ENCODE results near the gene DAPK1. TPM values are rescaled to one million over a fixed set of nuclear protein-coding genes. Genes with fewer than 3 reads are reported as not detected.

Gene DAPK1
- total RNA-seq, 4 donors from 2014 or later, result 8.8 to 18.3 (median 9.9) TPM

DNA sequence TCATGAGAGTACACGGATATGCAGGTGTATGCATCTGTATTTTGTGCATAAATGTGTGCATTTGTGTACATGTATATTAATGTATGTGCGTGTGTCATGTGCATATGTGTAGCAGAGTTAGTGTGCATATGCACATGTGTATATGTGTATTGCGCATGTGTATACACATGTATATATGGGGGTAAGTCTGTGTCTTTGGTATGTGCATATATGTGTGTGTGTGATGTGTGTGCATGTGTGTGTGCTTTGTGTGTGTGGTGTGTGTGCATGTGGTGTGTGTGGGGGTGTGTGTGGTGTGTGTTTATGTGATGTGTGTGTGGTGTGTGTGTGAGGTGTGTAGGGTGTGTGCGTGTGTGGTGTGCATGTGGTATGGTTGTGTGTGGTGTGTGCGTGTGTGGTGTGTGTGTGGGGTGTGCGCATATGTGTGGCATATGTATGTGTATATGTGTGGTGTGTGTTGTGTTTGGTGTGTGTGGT, 215.2 kb downstream of the DAPK1 start:
- WGBS, 2 donors, result 90 to 94% methylated on average over 6 of the region's 6 CpGs
- DNase-seq (ENCODE audit: low spot score in 2 of 2), result no peak
- TF ChIP-seq, protein P1, sequence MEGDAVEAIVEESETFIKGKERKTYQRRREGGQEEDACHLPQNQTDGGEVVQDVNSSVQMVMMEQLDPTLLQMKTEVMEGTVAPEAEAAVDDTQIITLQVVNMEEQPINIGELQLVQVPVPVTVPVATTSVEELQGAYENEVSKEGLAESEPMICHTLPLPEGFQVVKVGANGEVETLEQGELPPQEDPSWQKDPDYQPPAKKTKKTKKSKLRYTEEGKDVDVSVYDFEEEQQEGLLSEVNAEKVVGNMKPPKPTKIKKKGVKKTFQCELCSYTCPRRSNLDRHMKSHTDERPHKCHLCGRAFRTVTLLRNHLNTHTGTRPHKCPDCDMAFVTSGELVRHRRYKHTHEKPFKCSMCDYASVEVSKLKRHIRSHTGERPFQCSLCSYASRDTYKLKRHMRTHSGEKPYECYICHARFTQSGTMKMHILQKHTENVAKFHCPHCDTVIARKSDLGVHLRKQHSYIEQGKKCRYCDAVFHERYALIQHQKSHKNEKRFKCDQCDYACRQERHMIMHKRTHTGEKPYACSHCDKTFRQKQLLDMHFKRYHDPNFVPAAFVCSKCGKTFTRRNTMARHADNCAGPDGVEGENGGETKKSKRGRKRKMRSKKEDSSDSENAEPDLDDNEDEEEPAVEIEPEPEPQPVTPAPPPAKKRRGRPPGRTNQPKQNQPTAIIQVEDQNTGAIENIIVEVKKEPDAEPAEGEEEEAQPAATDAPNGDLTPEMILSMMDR (IDR thresholded peaks at IDR 0.05), result no peak
- TF ChIP-seq POLR2A (IDR thresholded peaks at IDR 0.05), result no peak
- intact Hi-C loops (cut with DNase I; ENCODE audit: low total_unique reads), result no loop called here
- no peak overlapping the region for H3K4me3 ChIP-seq (ENCODE audit: low read depth, poor library complexity, severe bottlenecking)

DNA sequence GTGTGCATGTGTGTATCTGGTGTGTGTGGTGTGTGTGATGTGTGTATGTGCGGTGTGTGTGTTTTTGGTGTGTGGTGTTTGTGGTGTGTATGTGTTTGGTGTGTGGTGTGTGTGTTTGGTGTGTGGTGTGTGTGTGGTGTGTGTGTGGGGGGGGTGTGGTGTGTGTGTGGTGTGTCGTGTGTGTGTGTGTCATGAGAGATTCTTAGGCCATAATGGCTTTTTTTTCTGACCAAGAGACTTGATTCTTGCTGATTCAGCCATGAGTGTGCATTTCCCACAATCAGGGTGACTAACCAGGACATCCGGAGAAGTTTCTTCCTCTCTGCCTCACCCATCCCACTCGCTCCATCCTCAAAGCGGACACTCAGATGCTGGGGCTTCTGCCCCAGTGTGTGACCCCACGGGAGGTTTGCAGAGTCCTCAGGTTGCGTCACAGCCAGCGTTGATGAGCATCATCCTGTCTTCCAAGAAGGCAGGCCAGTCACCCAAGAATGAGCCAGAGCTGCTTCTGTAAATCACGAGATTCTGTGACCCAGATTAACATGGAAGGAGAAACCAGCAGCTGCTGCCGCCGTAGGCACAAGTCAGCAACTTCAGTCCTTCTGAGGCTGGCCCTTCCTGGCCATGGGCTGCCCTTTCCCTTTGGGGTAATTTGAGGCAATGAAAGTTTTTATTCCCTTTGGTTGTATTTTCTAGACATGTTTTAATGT, 215.8 kb downstream of the DAPK1 start:
- DNase-seq (ENCODE audit: low spot score in 2 of 2), result peak; percentile 92 to 97
- intact Hi-C loops (cut with DNase I; ENCODE audit: low total_unique reads), result no loop called here
- TF ChIP-seq, protein P1 (IDR thresholded peaks at IDR 0.05), result no peak
- TF ChIP-seq POLR2A (IDR thresholded peaks at IDR 0.05), result no peak
- 31 to 35% methylated on average over 11 of the region's 11 CpGs for WGBS, 2 donors
- no peak overlapping the region for H3K4me3 ChIP-seq (ENCODE audit: low read depth, poor library complexity, severe bottlenecking)

DNA sequence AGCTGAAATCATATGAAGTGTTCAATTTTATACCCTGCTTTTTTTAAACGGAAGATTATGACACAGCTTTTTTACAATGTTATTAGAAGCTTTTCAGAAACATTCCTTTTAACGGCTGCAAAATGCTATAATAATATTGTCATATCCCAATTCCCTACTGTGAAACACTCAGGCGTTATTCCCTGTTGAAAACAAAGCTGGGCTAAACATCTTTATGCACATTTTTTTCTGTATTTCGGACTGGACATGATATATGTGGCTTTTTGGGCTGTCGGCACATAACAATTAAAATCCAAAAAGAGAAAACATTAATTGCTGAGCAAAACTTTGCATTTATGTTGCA, 216.3 kb downstream of the DAPK1 start:
- WGBS, 2 donors, result 41 to 55% methylated on average over 5 of the region's 5 CpGs
- DNase-seq (ENCODE audit: low spot score in 2 of 2), result no peak
- TF ChIP-seq POLR2A (IDR thresholded peaks at IDR 0.05), result no peak
- TF ChIP-seq, protein P1 (IDR thresholded peaks at IDR 0.05), result no peak
- no peak overlapping the region for H3K4me3 ChIP-seq (ENCODE audit: low read depth, poor library complexity, severe bottlenecking)
- intact Hi-C loops (cut with DNase I; ENCODE audit: low total_unique reads), result no loop called here

DNA sequence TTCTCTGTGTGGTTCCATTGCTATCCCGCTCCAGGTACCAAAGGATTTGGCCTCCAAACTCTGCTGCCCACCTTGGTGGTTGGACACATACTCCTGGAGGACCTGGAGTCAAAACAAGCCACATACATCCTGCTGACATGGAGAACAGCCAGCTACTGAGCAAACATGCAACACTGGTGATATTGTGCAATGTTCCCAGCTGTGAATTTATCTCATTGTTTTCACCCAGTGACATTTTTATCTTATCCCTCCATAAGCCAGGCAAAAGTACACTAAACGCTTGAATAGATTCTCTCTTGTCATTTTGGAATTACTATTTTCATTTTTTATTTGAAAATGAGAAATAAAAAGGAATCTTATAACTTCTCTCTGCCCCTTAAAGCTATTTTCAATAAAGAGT, 217.2 kb downstream of the DAPK1 start:
- intact Hi-C loops (cut with DNase I; ENCODE audit: low total_unique reads), result no loop called here
- no peak overlapping the region for H3K4me3 ChIP-seq (ENCODE audit: low read depth, poor library complexity, severe bottlenecking)
- TF ChIP-seq, protein P1 (IDR thresholded peaks at IDR 0.05), result no peak
- no peak for TF ChIP-seq POLR2A (IDR thresholded peaks at IDR 0.05)
- peak in 1 of 2 donors; percentile 75 for DNase-seq (ENCODE audit: low spot score in 2 of 2)
- 68 to 70% methylated on average over 2 of the region's 2 CpGs for WGBS, 2 donors

DNA sequence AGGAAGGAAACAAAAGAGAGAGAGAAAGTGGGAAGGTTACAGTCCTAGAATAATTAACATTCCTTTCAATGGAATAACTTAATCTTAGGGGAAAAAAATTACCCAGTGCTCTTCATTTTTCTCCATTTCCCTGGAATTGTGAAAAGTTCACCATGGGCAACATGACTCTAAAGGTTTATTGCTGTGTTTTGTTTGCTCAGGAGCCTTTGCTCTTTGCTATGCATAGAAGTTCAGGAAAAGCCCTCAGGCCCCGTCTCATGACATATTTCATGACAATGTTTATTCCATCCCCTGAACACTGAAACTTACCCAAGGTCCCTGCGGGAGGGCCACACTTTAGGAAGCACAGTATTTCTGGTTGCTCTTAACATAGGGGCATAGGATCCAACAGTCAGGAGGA, 218.5 kb downstream of the DAPK1 start:
- no peak for DNase-seq (ENCODE audit: low spot score in 2 of 2)
- 53 to 68% methylated on average over 2 of the region's 2 CpGs for WGBS, 2 donors
- intact Hi-C loops (cut with DNase I; ENCODE audit: low total_unique reads), result no loop called here
- TF ChIP-seq, protein P1 (IDR thresholded peaks at IDR 0.05), result no peak
- no peak for TF ChIP-seq POLR2A (IDR thresholded peaks at IDR 0.05)
- no peak overlapping the region for H3K4me3 ChIP-seq (ENCODE audit: low read depth, poor library complexity, severe bottlenecking)

DNA sequence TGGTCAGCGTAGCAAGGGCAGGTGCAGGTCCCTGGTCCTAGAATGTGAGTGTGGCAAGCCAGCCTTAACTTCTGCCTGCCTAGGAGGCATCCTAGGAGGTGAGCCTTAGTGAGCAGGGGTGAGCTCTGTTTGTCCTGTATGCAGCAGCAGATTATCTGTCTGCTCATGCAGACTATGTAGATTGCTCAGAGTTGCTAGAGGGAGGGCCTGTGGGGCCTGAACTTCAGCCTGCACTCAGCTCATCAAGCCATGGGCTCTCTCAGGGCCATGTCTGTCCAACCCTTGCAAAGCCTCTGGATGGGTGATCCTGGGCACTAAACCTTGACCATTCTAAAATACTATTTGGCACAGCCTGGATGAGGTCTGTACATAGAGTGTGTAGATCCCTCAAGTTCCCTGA, 219.8 kb downstream of the DAPK1 start:
- no peak overlapping the region for H3K4me3 ChIP-seq (ENCODE audit: low read depth, poor library complexity, severe bottlenecking)
- WGBS, 2 donors, result 92 to 94% methylated on average over 1 of the region's 1 CpG
- intact Hi-C loops (cut with DNase I; ENCODE audit: low total_unique reads), result no loop called here
- DNase-seq (ENCODE audit: low spot score in 2 of 2), result no peak
- TF ChIP-seq POLR2A (IDR thresholded peaks at IDR 0.05), result no peak
- TF ChIP-seq, protein P1 (IDR thresholded peaks at IDR 0.05), result no peak
